Posterior cingulate gyrus (tissue), 11 donors: Measurements from ENCODE around the gene ADIPOQ.
A peak's percentile ranks its signal among the peaks of the same experiment; 100 is the strongest.
"Not testable (repeated sequence)": the region's sequence is repeated elsewhere in the genome, so short reads cannot be mapped to it uniquely, and the experiment has no call there.

Experiments
- DNase-seq, 10 donors: peaks; one replicate each; pipeline versions ENCODE4 v3.0.0 to v3.0.0-alpha.2; 2020 to 2021; ENCODE audit warnings: mixed read lengths in 3 of 10
- intact Hi-C: fragments of 100-400 bp; cut with DNase I; formaldehyde crosslinking; loops from one replicate; pipeline ENCODE4 v1.15.1; 2023

ADIPOQ gene

GRCh38 chr3:186825872-186826409 lies 16.6 kb upstream of the ADIPOQ start:
- intact Hi-C loops, result no loop called here
- no peak for DNase-seq

- intact Hi-C loops, result no loop called here
- no peak for DNase-seq
Measured at GRCh38 chr3:186826410-186826975, 16.0 kb upstream of the ADIPOQ start.

- DNase-seq, result peak; percentile 72 to 98 (median 80)
- intact Hi-C loops, result no loop called here
Measured at GRCh38 chr3:186826976-186827857, 15.3 kb upstream of the ADIPOQ start.

- no peak for DNase-seq
- intact Hi-C loops, result no loop called here
Measured at GRCh38 chr3:186828340-186828739, 14.2 kb upstream of the ADIPOQ start.

- intact Hi-C loops, result no loop called here
- no peak for DNase-seq
Measured at GRCh38 chr3:186831798-186832197, 10.7 kb upstream of the ADIPOQ start.

GRCh38 chr3:186832276-186832675 lies 10.2 kb upstream of the ADIPOQ start:
- intact Hi-C loops, result no loop called here
- no peak for DNase-seq

GRCh38 chr3:186839874-186840641 lies 2.5 kb upstream of the ADIPOQ start:
- intact Hi-C loops, result no loop called here

GRCh38 chr3:186841620-186842019 lies 890 bp upstream of the ADIPOQ start:
- no peak for DNase-seq
- intact Hi-C loops, result no loop called here

More at GRCh38 chr3:186839874-186840641, 2.5 kb upstream of the ADIPOQ start:
- DNase-seq, result peak in 1 of 10 donors; percentile 12

GRCh38 chr3:186843039-186843432 lies 526 bp downstream of the ADIPOQ start:
- DNase-seq, result no peak
- intact Hi-C loops, result no loop called here

GRCh38 chr3:186844908-186845307 lies 2.4 kb downstream of the ADIPOQ start:
- DNase-seq, result no peak
- intact Hi-C loops, result no loop called here

- DNase-seq, result no peak
- intact Hi-C loops, result no loop called here
Measured at GRCh38 chr3:186845756-186846155, 3.2 kb downstream of the ADIPOQ start.

- no peak for DNase-seq
- intact Hi-C loops, result no loop called here
Measured at GRCh38 chr3:186847437-186847836, 4.9 kb downstream of the ADIPOQ start.

- no peak for DNase-seq
- intact Hi-C loops, result no loop called here
Measured at GRCh38 chr3:186849374-186849975, 7.0 kb downstream of the ADIPOQ start.

GRCh38 chr3:186851835-186852234 lies 9.3 kb downstream of the ADIPOQ start:
- DNase-seq, result not testable (repeated sequence)
- intact Hi-C loops, result loop anchor here (2.0 kb wide), 1 partner anchor 313 kb away; no protein-coding TSS in a partner anchor

GRCh38 chr3:186852994-186853393 lies 10.5 kb downstream of the ADIPOQ start:
- intact Hi-C loops, result no loop called here
- no peak for DNase-seq

- DNase-seq, result no peak
- intact Hi-C loops, result no loop called here
Measured at GRCh38 chr3:186854146-186854545, 11.6 kb downstream of the ADIPOQ start.

GRCh38 chr3:186854954-186855353 lies 12.4 kb downstream of the ADIPOQ start:
- intact Hi-C loops, result no loop called here

GRCh38 chr3:186857743-186858142 lies 15.2 kb downstream of the ADIPOQ start:
- DNase-seq, result no peak
- intact Hi-C loops, result no loop called here

More at GRCh38 chr3:186854954-186855353, 12.4 kb downstream of the ADIPOQ start:
- no peak for DNase-seq

- intact Hi-C loops, result not testable (repeated sequence)
Measured at GRCh38 chr3:186865215-186865853, 22.8 kb downstream of the ADIPOQ start.

GRCh38 chr3:186866095-186866494 lies 23.6 kb downstream of the ADIPOQ start:
- DNase-seq, intact Hi-C loops: not testable (repeated sequence)

More at GRCh38 chr3:186865215-186865853, 22.8 kb downstream of the ADIPOQ start:
- not testable (repeated sequence) for DNase-seq
